NCI-H774 (cell line): ENCODE measurements around the gene HES7.
"Not testable (repeated sequence)": the region's sequence is repeated elsewhere in the genome, so short reads cannot be mapped to it uniquely, and the experiment has no call there.

ENCODE experiments used
- DNase-seq: peaks from one replicate; lab custom pipeline; 2025; lab: John Stamatoyannopoulos, UW

Gene HES7

GRCh38 chr17:8122422-8122923 lies 1.4 kb downstream of the HES7 start:
- DNase-seq: no peak

GRCh38 chr17:8121681-8122421 lies 2.1 kb downstream of the HES7 start:
- DNase-seq: no peak

GRCh38 chr17:8121407-8121680 lies 2.6 kb downstream of the HES7 start:
- DNase-seq: no peak

GRCh38 chr17:8120520-8121406 lies 3.1 kb downstream of the HES7 start:
- DNase-seq: peak; percentile 24

GRCh38 chr17:8119581-8120519 lies 4.1 kb downstream of the HES7 start:
- peak; percentile 65 for DNase-seq

- peak; percentile 52 for DNase-seq
Observed at GRCh38 chr17:8118769-8119580, 4.9 kb downstream of the HES7 start.

GRCh38 chr17:8117980-8118768 lies 5.7 kb downstream of the HES7 start, which contains the start of gene ALOXE3:
Gene ALOXE3 (minus strand): TSS chr17:8118514. CDS start chr17:8117990, 524 bp downstream.
- no peak for DNase-seq

DNA sequence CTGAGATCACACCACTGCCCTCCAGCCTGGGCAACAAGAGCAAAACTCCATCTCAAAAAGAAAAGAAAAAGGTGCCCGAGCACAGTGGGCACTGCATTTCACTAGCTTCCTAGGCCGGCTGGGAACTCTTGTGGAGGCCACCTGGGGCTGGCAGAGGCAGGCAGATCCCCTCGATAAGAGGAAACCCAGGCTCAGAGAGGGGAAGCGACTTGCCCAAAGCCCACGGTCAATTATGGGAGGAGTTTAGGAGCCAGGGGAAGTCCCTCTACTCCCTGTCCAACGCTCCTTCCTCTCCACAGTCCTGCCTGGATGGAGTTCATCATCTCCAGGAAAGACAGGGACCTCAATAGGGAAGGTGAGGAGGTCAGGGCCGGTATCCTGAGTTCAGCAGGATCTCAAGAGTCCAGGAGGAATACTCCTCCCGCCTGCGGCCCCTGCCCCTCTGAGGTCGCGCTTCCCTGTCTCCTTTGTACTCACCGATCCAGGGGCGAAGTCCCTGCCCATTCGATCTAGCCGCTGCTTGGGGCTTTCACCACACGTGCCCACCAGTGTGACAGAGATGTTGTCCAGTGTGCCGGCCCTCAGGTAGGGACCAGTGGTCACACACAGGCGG lies 6.4 kb downstream of the HES7 start:
- no peak for DNase-seq

DNA sequence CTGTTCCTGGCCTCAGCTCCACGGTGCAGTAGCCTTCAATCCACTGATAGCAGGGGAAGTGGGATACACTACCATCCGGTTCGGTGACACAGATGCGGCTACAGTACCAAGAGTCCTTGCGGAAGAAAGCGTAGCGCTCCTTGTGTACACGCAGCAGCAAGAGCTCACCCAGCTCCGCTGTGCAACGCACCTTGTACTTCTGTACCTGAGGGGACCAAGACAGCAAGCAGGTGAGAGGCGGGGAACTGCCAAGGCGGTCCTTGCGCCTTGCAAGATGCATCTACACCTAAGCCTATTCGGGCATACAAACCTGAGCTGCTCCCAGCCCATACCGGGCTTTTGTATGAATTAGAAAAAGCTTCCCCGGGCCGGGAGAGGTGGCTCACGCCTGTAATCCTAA lies 7.1 kb downstream of the HES7 start:
- DNase-seq: no peak

DNA sequence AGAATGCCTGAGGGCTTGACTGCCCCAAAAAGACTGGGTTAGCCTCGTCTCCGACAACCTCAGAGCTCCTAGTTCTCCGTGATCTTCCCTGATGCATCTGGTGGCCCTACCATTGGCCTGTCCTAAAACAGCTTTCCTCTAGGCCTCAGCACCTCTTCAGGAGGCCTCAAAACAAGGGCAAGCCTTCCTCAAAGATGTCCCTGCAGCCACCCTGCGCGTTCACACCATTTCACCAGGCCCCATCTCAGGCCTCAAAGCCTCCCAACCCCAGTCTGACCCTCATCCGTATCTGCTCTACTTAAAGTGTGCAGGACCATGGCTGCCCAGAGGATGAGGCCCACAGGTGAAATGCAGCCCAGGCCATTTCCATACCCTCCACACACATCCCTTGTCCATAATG lies 13.0 kb downstream of the HES7 start:
- no peak for DNase-seq

GRCh38 chr17:8110456-8110804 lies 13.5 kb downstream of the HES7 start:
- DNase-seq: no peak

DNA sequence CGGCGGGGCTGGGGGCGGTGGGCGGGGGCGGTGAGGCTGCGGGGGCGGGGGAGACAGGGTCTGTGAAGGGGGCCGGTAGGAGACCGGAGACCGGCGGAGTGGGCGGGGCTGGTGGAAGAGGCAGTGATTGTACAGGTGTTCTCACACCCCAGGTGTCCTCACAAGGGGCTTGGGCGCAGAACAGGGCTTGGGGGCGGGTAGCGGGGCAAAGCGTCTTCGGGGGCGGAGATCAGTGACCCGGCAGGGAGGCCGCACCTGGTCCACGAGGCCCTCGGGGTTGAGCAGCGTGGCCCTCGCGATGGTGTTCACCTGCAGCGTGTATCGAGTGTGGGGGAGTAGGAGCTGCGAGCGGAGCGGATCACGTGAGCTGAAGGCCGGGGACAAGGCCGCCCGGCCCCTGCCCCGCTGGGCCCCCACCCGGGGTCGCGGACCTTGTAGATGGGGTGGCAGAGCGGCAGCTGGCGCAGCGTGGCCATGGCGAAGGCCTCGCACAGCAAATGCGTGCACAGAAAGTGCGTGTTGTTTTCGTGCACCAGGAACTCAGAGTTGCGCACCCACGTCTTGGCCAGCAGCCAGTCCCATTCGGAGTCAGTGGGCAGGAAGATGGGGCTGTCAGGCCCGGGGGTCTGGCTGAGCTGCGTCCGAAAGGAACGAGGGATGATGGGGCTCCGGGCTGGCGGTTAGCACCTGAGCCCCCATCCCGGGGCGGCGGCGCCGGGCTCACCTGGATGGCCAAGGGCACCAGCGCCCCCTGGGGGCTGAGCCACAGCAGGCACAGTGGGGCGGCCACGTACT lies 14.0 kb downstream of the HES7 start:
- no peak for DNase-seq

GRCh38 chr17:8108972-8109660 lies 14.8 kb downstream of the HES7 start:
- DNase-seq: no peak

DNA sequence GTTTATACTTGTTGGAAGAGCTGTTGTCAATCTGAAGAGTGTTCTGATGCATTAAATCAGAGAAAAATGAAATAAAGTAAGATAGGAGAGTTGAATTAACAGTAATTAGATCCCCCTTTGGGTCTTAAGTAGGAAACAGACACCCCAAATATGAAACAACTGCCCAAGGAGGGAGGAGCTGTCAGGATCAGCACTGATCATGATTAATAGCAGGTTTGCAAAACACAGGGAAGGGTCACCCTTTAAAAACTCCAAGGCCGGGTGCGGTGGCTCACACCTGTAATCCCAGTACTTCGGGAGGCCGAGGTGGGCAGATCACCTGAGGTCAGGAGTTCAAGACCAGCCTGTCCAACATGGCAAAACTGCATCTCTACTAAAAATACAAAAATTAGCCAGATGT lies 16.9 kb downstream of the HES7 start:
- not testable (repeated sequence) for DNase-seq

DNA sequence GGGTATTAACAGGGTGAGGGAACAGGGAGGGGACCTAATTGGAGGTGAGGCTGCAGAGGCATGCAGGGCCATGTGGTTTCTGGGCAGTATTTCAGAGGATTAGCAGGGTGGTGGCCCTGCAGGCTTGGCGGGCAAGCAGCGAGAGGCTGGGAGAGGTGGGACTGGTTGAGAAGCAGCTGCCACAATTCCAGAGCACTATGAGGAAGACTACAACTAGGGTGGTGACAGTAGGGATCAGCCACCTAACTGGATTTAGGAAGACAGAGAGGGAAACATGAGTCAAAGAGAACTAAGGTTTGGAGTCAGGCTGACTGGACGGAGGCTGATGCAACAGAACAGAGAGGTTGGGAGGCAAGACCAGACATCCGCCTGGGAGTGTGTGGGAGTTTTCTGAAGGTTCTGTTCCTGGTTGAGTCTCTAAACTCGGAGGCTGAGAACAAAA lies 17.9 kb downstream of the HES7 start:
- no peak for DNase-seq

- DNase-seq: no peak
Observed at GRCh38 chr17:8104911-8105310, 19.0 kb downstream of the HES7 start.

- DNase-seq: no peak
Observed at GRCh38 chr17:8103549-8103948, 20.4 kb downstream of the HES7 start.

DNA sequence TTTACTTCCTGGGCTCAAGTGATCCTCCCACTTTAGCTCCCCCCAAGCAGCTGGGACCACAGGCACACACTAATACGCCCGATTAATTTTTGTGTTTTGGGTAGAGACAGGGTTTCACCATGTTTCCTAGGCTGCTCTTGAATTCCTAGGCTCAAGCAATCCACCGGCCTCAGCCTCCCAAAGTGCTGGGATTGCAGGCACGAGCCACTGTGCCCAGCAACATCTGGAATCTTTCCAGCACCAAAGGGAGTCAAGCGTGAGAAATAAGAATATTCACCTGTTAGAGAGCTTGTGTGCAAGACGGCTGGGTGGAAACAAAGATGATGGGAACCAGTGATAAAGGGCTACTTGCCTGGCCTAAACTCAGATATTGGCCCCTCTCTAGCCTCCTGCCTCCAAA lies 22.2 kb downstream of the HES7 start:
- no peak for DNase-seq

GRCh38 chr17:8100763-8101162 lies 23.1 kb downstream of the HES7 start:
- DNase-seq: no peak
